Measurements from ENCODE around the gene INPP4A.

INPP4A gene

DNA sequence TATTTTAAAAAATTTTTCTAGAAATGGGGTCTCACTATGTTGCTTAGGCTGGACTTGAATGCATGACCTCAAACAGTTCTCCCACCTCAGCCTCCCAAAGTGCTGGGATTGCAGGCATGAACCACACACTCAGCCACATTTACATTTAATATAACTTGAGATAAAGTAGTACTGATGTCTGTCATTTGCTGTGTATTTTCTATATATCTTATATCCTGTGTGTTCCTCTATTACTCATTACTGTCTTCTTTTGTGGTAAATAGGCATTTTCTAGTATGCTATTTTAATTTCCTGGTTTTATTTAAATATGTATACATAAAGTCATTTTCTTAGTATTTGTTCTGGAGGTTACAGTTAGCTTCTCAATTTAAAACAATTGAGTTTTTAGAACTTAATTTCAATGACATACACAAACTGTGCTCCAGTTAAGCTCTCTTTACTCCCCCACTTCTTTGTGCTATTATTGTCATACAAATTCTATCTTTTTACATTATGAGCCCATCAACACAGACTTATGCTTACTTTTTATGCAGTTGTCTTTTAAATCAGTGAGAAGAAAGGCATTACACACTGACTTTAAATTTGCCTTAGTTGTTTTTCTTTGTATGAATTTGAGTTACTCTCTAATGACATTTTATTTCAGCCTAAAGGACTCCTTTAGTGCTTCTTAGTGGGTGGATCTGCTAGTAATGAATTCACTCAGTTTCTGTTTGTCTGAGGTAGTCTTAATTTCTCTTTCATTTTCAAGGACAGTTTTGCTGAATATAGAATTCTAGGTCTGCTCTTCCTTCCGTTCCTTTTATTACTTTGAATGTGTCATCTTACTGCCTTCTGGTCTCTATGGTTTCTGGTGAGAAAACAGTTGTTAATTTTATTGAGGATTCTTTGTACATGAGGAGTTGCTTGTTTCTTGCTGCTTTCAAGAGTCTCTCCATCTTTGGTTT, 6.2 kb upstream of the INPP4A start:
- DNase-seq = no peak

- no peak for DNase-seq
These were observed 2.8 kb upstream of the INPP4A start for GRCh38 chr2:98441706-98442450.

GRCh38 chr2:98442488-98442887, 2.2 kb upstream of the INPP4A start:
- DNase-seq = no peak

- DNase-seq = peak in 1 of 2 experiments; percentile 34
These were observed 572 bp downstream of the INPP4A start for GRCh38 chr2:98445177-98445682.

DNA sequence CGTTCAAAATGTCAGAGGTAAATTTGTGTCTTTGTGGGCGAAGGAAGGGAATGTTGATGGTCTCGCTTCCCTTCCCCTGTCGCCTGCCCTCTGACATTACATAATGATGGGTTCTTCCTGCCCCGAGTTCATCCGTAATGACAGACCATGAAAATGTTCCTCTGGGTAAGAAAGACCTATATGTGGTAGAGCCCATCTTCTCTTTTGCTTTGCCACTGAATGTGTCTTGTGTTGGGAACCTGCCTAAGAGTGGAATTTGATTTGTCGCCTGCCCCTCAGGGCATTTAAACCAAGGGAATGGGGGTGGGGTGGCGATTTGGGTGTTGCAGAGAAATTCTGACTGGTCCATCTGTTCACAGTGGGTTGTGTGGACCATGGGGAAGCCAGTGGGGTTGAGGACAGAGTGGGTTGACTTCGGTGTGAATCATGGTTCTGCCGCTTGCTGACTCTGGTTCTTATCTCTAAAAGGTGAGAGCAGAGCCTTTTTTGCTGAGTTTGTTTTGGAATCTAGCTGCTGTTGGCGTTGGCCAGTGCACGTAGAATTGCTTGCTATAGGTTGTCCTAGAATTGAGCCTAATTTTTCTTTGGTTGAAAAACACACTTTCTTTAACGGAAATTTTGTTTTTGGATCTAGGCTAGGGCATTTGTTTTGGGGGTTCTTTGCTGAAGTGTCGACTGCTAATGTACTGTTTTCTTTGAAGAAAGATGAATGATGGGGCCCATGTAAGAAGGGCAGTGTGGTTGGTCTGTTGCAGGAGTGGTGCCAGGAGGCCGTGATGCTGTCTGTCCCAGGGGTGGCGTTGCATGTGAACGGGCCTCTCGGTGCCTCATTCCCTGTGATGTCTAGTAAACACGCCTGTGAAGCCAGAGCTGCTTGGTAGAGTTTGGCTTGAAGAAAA, 1.3 kb downstream of the INPP4A start:
- DNase-seq = no peak

GRCh38 chr2:98446850-98447249, 2.2 kb downstream of the INPP4A start:
- no peak for DNase-seq

- no peak for DNase-seq
These were observed 3.9 kb downstream of the INPP4A start for GRCh38 chr2:98448441-98449145.

GRCh38 chr2:98452396-98453027, 7.9 kb downstream of the INPP4A start:
- no peak for DNase-seq

- no peak for DNase-seq
These were observed 8.4 kb downstream of the INPP4A start for GRCh38 chr2:98453083-98453482.

DNA sequence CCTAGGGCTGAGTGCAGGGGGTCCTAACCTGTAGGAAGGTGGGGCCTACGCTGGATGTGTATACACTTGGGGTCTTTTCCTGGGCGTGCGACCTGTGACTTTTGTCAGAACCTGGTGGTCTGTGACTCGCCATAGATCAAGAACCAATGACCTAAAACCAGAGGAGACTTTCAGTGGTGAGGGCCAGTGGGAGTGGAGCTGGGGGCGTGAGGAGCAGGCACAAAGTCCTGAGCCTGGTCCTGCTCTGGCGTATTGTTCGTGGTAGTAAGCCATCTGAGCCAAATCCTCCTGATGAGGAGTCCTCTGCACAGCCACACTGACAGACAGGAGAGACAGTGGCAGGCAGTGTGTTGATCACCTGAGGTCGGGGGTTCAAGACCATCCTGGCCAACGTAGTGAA, 8.9 kb downstream of the INPP4A start:
- DNase-seq = no peak

DNA sequence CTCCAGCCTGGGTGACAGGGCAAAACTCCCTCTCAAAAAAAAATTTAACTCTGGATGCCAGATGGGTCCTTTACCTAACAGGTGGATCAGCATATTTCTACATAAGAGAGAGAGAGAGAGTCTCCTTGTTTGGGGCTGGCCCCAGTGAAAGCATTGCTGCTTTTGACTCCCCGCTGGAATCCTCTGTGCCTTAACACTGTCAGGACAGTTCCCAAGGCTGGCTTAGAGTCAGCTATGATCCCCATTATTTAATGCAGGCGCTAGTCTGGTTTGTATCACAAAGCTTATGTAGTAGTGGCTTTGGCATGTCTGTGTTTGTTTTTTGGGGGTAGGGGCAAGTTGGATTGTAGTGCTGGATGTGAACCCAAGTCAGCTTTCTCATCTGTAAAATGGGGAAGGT, 9.4 kb downstream of the INPP4A start:
- DNase-seq = no peak

- DNase-seq = no peak
These were observed 10.0 kb downstream of the INPP4A start for GRCh38 chr2:98454500-98455235.

DNA sequence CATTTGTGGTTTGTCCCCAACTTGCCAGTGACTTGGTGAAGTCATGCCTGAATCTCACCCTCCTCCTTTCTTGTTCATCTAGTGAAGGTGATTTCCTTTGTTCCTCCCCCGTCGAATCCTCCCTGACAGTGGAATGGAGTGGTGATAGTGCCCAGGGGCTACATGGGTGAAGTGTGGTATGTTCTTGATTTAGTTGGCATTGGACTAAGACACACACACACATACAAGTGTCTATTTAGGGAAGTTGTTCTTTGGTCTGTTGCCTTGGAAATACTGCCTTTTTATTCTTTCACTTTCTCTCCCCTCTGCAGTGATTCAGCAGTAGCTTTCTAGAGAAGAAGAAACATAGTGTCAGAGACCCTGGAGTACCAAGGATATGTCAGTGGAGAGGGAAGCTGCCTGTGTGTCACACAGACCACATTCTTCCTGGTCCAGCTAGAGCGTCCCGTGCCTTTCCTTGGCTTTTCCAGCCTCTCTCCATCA, 10.9 kb downstream of the INPP4A start:
- DNase-seq = no peak

DNA sequence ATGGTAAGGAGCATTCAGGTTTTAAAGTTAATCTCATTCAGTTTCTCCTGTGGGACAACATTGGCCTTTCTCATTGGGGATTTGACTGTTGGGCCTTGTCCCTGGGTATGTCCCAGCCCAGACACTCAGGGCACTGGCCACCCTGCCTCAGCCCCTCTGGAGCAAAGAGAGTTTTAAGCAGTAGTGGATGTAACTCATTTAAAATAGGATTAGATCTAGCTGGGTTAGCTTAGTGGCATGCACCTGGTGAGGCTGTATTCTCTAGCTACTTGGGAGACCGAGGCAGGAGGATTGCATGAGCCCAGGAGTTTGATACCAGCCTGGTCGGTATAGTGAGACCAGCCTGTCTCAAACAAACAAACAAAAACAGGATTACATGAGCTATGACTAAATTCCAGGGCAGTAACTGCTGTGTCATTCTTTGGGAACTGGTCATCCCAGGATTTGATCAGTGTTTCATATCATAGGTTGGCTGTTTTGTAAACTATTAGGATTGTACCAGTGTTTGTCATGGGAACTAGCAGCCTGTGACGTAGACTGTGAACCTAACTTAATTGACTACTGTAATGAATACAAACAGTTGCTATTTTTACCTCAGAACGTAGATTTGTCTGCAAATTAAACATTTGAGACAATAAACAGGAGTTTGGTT, 12.5 kb downstream of the INPP4A start:
- no peak for DNase-seq

- peak in 1 of 2 experiments; percentile 45 for DNase-seq
These were observed 13.5 kb downstream of the INPP4A start for GRCh38 chr2:98458207-98458606.

DNA sequence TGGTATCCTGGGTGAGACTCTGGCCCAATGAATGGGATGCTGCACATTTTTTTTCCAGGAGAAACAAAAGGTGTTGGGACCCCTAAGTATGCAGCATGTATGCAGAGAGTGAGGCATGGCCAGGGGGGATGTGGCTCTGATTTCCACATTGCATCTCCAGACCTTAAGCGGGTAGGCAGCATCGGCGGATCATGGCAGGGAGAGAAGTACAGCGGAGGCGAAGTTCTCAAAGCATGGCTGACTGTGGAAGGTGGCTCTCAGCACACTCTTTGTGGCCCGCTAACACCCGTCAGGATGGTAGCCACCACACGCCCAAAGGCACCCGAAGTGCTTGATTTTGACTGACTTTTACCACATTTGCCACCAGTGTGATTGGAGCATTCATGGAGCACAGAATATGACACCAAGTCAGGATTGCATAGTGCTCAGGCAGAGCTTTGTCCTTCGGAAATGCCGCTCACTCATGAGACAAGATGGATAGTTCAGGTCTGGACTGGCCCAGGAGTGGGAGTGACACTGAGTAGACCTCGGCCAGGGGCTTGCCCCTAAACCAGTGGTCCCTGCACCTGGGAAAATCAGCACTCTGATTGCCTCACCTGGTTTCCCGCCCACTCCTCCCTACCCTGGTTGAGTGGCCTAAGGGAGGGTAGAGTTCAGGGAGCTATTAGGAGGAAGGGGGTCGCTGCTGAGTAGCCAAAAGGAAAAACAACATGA, 14.2 kb downstream of the INPP4A start:
- no peak for DNase-seq

GRCh38 chr2:98459496-98460175, 15.0 kb downstream of the INPP4A start:
- no peak for DNase-seq

DNA sequence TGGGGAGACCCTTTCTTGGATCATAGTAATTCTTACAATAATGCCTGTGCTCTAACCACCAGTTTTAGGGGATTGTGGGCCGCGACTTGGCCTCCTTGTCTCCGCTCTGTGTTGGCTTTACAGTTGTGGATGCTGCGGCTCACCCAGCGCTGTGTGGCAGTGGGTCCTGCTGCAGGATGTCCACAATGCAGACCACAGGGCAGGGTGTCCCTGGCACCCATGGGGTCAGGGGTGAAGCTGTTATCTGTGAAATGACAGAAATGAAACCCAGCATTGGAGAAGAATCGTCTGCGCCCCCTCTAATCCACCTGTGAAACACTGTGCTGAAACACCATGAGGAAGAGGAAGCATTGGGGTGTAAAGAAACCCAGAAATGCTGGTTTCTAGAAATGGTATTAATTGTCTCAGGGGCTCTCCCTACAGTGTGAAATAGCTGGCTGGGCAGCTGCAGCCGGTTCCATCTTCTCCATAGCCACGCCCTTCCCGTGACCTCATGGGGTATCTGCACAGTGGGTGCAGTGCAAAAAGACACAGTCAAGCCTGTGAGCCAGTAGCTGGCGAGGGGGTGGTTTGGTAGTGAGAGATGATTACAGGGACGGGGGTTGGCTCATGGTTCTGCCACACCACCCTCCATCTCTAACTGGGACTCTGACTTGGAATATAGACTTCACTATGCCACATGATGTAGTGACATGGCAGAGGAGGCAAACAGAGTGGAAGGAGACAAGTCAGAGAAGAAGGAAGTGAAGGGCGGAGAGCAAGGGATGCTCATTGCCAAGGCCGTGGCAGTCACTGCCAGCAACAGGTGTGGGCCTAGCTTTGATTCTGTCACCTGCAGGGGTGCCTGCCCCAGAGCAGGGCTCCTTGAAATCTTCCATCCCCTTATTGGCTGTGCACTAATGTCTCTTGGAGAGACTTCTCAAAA, 16.2 kb downstream of the INPP4A start:
- peak; percentile 59 to 74 for DNase-seq
